ENCODE measurements around the gene DNM3.

Gene DNM3

GRCh38 chr1:172134087-172134731, 292.9 kb downstream of the DNM3 start:
- Histone ChIP-seq H3K27ac (ENCODE audit: extremely low read depth, low read depth, low read length) (no peak overlapping the region), H3K36me3 (ENCODE audit: control insufficient read depth in 2 of 2, insufficient read depth in 1 of 2, low read length in 2 of 2) (no peaks in the 10 kb centered on the region), H3K4me1 (ENCODE audit: control insufficient read depth, insufficient read depth, low read length) (peaks cover 6% of the 10 kb centered on the region; the same call in 1 of the 2 replicates), H3K9me3 (ENCODE audit: control insufficient read depth, insufficient read depth, low read depth, low read length) (no peaks in the 10 kb centered on the region), H3K4me3 (ENCODE audit: low read depth, low read length) (no peak overlapping the region)
- ChIA-PET POLR2A (no interaction called here), CTCF (interaction anchor here (0.7 to 1.2 kb wide), 3 partner anchors 13 to 265 kb away, joined by 3 read pairs; no protein-coding TSS in a partner anchor)
- TF ChIP-seq ZNF473 (tag by site-specific recombination; IDR thresholded peaks at IDR 0.05) = no peak
- no peak for TF ChIP-seq ZNF24 (tag by site-specific recombination; IDR thresholded peaks at IDR 0.05)

- Histone ChIP-seq H3K36me3 (ENCODE audit: control insufficient read depth in 2 of 2, insufficient read depth in 1 of 2, low read length in 2 of 2) (no peaks in the 10 kb centered on the region), H3K9me3 (ENCODE audit: control insufficient read depth, insufficient read depth, low read depth, low read length) (no peaks in the 10 kb centered on the region), H3K4me3 (ENCODE audit: low read depth, low read length) (no peak overlapping the region), H3K27ac (ENCODE audit: extremely low read depth, low read depth, low read length) (no peak overlapping the region), H3K4me1 (ENCODE audit: control insufficient read depth, insufficient read depth, low read length) (peaks cover 6% of the 10 kb centered on the region; the same call in 1 of the 2 replicates)
- POLR2A ChIA-PET = no interaction called here
- CTCF ChIA-PET = interaction anchor here (0.7 to 0.8 kb wide), 2 partner anchors 14 to 16 kb away, joined by 3 read pairs; no protein-coding TSS in a partner anchor
- TF ChIP-seq ZBTB7A (tag by site-specific recombination; IDR thresholded peaks at IDR 0.05; ENCODE audit: low read depth) (no peak), GLI4 (tag by site-specific recombination; IDR thresholded peaks at IDR 0.05) (no peak), PRDM10 (tag by site-specific recombination; IDR thresholded peaks at IDR 0.05) (no peak), ZNF148 (tag by site-specific recombination; IDR thresholded peaks at IDR 0.05; ENCODE audit: borderline replicate concordance) (no peak), ZNF792 (tag by site-specific recombination; IDR thresholded peaks at IDR 0.05) (no peak), ZNF701 (tag by site-specific recombination; IDR thresholded peaks at IDR 0.05) (no peak), ZNF354C (tag by site-specific recombination; IDR thresholded peaks at IDR 0.05; ENCODE audit: borderline replicate concordance, low read depth) (no peak), ZNF501 (tag by site-specific recombination; IDR thresholded peaks at IDR 0.05) (no peak), ZNF664 (tag by site-specific recombination; IDR thresholded peaks at IDR 0.05) (no peak), ZNF121 (tag by site-specific recombination; IDR thresholded peaks at IDR 0.05) (no peak), ZNF2 (tag by site-specific recombination; IDR thresholded peaks at IDR 0.05) (no peak), ZNF600 (tag by site-specific recombination; IDR thresholded peaks at IDR 0.05) (no peak), ZNF561 (tag by site-specific recombination; IDR thresholded peaks at IDR 0.05; ENCODE audit: borderline replicate concordance) (no peak), ZNF658 (tag by site-specific recombination; IDR thresholded peaks at IDR 0.05) (no peak), ZNF169 (tag by site-specific recombination; IDR thresholded peaks at IDR 0.05) (no peak)
Observed at GRCh38 chr1:172135076-172135672, 293.9 kb downstream of the DNM3 start.
